ENCODE results near the gene LRRC42.
"Not testable (repeated sequence)": the region's sequence is repeated elsewhere in the genome, so short reads cannot be mapped to it uniquely, and the experiment has no call there.

Gene LRRC42

DNA sequence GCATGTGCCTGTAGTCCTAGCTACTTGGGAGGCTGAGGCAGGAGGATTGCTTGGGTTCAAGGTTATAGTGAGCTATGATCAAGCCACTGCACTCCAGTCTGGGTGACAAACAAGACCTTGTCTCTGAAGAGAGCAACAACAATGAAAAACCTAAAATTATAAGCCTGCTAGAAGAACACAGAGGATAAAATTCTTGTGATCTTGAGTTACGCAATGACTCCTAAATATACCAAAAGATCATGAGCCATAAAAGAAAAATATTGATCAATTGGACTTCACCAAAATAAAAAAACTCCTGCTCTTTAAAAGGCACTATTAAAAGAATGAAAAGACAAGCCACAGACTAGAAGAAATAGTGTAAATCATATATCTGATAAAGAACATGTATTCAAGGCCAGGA is 49.5 kb downstream of the LRRC42 start:
- no peak for DNase-seq (ENCODE audit: low read depth)
- no peak overlapping the region for H3K4me3 ChIP-seq (replicated peaks; ENCODE audit: low read depth, low read length)
- TF ChIP-seq, protein P1, sequence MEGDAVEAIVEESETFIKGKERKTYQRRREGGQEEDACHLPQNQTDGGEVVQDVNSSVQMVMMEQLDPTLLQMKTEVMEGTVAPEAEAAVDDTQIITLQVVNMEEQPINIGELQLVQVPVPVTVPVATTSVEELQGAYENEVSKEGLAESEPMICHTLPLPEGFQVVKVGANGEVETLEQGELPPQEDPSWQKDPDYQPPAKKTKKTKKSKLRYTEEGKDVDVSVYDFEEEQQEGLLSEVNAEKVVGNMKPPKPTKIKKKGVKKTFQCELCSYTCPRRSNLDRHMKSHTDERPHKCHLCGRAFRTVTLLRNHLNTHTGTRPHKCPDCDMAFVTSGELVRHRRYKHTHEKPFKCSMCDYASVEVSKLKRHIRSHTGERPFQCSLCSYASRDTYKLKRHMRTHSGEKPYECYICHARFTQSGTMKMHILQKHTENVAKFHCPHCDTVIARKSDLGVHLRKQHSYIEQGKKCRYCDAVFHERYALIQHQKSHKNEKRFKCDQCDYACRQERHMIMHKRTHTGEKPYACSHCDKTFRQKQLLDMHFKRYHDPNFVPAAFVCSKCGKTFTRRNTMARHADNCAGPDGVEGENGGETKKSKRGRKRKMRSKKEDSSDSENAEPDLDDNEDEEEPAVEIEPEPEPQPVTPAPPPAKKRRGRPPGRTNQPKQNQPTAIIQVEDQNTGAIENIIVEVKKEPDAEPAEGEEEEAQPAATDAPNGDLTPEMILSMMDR (IDR thresholded peaks at IDR 0.05; ENCODE audit: low read length, missing control alignments) = no peak

DNA sequence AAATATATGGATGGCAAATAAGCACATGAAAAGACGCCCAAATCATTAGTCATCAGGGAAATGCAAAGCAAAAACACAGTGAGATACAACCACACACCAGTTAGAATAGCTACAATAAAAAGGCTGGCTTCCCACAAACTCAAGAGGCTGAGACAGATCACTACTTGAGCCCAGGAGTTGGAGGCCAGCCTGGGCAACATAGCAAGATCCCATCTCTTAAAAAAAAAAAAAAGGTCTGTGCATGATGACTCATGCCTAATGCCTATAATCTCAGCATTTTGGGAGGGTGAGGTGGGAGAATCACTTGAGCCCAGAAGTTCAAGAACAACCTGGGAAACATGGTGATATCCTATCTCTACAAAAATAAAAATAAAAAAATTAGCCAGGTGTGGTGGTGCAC is 52.1 kb downstream of the LRRC42 start:
- TF ChIP-seq, protein P1 (IDR thresholded peaks at IDR 0.05; ENCODE audit: low read length, missing control alignments) = no peak
- no peak for DNase-seq (ENCODE audit: low read depth)
- no peak overlapping the region for H3K4me3 ChIP-seq (replicated peaks; ENCODE audit: low read depth, low read length)

DNA sequence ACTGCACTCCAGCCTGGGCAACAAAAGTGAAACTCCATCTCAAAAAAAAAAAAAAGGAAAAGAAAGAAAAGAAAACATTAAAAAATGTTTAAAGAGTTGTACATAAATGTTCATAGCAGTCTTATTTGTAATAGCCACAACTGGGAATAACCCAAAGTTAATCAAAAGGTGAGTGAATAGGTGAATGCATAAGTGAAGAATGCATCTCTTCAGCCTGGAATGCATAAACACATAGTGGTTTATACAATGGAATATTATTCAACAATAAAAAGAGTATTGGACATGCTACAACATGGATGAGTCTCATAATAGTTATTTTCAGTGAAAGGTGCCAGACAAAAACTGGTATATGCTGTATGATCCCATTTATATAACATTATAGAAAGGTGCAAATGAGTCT is 53.8 kb downstream of the LRRC42 start:
- TF ChIP-seq, protein P1 (IDR thresholded peaks at IDR 0.05; ENCODE audit: low read length, missing control alignments) = no peak
- no peak overlapping the region for H3K4me3 ChIP-seq (replicated peaks; ENCODE audit: low read depth, low read length)
- no peak for DNase-seq (ENCODE audit: low read depth)

DNA sequence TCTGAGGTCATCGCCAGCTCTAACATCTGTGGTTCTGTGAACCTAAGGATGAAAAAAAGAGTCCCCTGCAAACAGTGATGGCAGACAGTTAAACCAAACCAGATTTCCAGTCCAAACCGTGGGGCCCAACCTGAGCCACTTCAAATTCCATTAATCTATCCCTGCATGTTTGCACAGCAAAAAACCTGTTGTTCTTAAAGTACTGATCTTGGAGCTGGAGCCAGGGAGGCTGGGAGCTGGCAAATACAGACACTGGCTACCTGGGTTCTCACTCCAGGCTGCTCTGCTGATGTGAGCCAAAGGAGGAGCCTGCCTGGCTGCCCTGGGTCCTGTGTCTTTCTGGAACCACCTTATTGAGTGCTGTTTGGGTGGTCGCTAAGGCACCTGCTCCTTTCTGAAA is 55.4 kb downstream of the LRRC42 start:
- no peak for DNase-seq (ENCODE audit: low read depth)
- TF ChIP-seq, protein P1 (IDR thresholded peaks at IDR 0.05; ENCODE audit: low read length, missing control alignments) = no peak
- H3K4me3 ChIP-seq (replicated peaks; ENCODE audit: low read depth, low read length) = no peak overlapping the region

DNA sequence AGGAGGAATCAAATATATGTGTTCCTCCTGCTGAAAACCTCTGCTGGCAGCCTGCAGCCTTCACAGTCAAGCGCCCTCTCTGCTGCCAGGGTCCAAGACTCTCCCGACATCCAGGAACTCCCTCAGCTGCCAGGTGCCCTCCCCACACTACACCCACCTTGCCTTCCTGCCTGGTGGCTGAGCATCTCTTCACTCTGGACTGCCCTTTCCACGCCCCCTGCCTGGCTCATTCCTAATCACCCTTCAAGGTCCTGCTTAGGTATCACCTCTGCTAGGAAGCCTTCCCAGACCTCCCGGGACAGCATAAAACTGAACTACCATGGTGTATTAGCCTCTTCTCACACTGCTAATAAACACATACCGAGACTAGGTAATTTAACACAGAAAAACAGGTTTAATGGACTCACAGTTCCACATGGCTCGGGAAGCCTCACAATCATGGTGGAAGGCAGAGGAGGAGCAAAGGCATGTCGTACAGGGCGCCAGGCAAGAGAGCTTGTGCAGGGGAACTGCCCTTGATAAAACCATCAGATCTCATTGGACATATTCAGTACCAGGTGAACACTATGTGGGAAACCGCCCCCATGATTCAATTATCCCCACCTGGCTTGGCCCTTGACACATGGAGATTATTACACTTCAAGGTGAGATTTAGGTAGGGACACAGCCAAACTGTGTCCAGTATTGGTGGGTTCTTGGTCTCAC is 56.5 kb downstream of the LRRC42 start:
- DNase-seq (ENCODE audit: low read depth) = no peak

DNA sequence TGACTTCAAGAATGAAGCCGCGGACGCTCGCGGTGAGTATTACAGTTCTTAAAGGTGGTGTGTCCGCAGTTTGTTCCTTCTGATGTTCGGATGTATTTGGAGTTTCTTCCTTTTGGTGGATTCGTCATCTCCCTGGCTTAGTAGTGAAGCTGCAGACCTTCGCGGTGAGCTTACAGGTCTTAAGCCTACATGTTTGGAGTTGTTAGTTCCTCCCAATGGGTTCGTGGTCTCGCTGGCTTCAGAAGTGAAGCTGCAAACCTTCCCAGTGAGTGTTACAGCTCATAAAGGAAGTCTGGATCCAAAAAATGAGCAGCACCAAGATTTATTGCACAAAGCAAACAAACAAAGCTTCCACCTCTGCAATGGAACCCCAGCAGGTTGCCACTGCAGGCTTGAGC is 57.1 kb downstream of the LRRC42 start:
- no peak overlapping the region for H3K4me3 ChIP-seq (replicated peaks; ENCODE audit: low read depth, low read length)
- TF ChIP-seq, protein P1 (IDR thresholded peaks at IDR 0.05; ENCODE audit: low read length, missing control alignments) = no peak
- no peak for DNase-seq (ENCODE audit: low read depth)

More for the DNA sequence above, 56.5 kb downstream of the LRRC42 start:
- no peak overlapping the region for H3K4me3 ChIP-seq (replicated peaks; ENCODE audit: low read depth, low read length)
- TF ChIP-seq, protein P1 (IDR thresholded peaks at IDR 0.05; ENCODE audit: low read length, missing control alignments) = no peak

DNA sequence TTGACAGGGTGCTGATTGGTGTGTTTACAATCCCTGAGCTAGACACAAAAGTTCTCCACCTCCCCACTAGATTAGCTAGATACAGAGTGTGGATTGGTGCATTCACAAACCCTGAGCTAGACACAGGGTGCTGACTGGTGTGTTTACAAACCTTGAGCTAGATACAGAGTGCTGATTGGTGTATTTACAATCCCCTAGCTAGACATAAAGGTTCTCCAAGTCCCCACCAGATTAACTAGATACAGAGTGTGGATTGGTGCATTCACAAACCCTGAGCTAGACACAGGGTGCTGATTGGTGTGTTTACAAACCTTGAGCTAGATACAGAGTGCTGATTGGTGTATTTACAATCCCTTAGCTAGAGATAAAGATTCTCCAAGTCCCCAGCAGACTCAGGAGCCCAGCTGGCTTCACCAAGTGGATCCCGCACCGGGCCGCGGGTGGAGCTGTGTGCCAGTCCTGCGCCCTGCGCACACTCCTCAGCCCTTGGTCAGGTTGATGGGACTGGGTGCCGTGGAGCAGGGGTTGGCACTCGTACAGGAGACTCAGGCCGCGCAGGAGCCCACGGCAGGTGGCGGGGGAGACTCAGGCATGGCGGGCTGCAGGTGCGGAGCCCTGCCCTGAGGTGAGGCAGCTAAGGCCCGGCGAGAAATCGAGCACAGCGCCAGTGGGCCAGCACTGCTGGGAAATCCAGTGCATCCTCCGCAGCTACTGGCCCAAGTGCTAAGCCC is 57.8 kb downstream of the LRRC42 start:
- DNase-seq (ENCODE audit: low read depth); H3K4me3 ChIP-seq (replicated peaks; ENCODE audit: low read depth, low read length): not testable (repeated sequence)

Measured in fibroblast of pulmonary artery (primary cell).